Measurements from ENCODE around the gene GABRD. TPM values are rescaled to one million over a fixed set of nuclear protein-coding genes. Genes with fewer than 3 reads are reported as not detected.

GABRD gene
- total and polyA plus RNA-seq, 2 experiments from 2014 or later: not detected

GRCh38 chr1:2030076-2030871 is 11.1 kb downstream of the GABRD start:
- Histone ChIP-seq H3K4me2 (ENCODE audit: unreplicated experiment) (no peak overlapping the region), H3K79me2 (ENCODE audit: insufficient read depth) (no peaks in the 10 kb centered on the region), H3K4me3 (no peak overlapping the region), H3K9me2 (ENCODE audit: insufficient read depth) (no peaks in the 10 kb centered on the region), H4K20me1 (ENCODE audit: insufficient read depth) (no peaks in the 10 kb centered on the region), H3K27ac (no peak overlapping the region), H3K4me1 (ENCODE audit: insufficient read depth) (no peaks in the 10 kb centered on the region), H3K27me3 (replicated peaks; ENCODE audit: insufficient read depth) (no peaks in the 10 kb centered on the region; the same call in 1 of the 2 replicates), H3F3A (ENCODE audit: insufficient read depth) (no peaks in the 10 kb centered on the region), H2AFZ (no peak overlapping the region), H3K9ac (no peak overlapping the region), H3K36me3 (ENCODE audit: low read depth) (no peaks in the 10 kb centered on the region), H3K9me3 (ENCODE audit: low read depth) (no peaks in the 10 kb centered on the region)
- in situ Hi-C loops (cut with MboI): no loop called here
- 75 to 78% methylated on average over 32 to 42 of the region's 42 CpGs for whole genome bisulfite sequencing, 2 experiments (ENCODE audit: low coverage in 1 of 2, low lambda C conversion rate in 2 of 2, missing lambda C conversion rate in 2 of 2)
- no peak for DNase-seq
- no peak for TF ChIP-seq EZH2phosphoT487 (IDR thresholded peaks at IDR 0.05; ENCODE audit: insufficient read depth, low read depth)
- TF ChIP-seq EZH2 (IDR thresholded peaks at IDR 0.05; ENCODE audit: insufficient read depth, poor library complexity, severe bottlenecking): no peak

- no peaks in the 10 kb centered on the region; the same call in 1 of the 2 replicates for H3K27me3 ChIP-seq (replicated peaks; ENCODE audit: insufficient read depth)
- no peak overlapping the region for H3K27ac ChIP-seq
These were observed 12.7 kb downstream of the GABRD start for GRCh38 chr1:2031546-2032540.

GRCh38 chr1:2032737-2033136 is 13.6 kb downstream of the GABRD start:
- Histone ChIP-seq H3K9me2 (ENCODE audit: insufficient read depth) (no peaks in the 10 kb centered on the region), H3K79me2 (ENCODE audit: insufficient read depth) (no peaks in the 10 kb centered on the region), H3K27ac (no peak overlapping the region), H2AFZ (no peak overlapping the region), H3K27me3 (replicated peaks; ENCODE audit: insufficient read depth) (no peaks in the 10 kb centered on the region; the same call in 1 of the 2 replicates), H3K36me3 (ENCODE audit: low read depth) (no peaks in the 10 kb centered on the region), H3K9me3 (ENCODE audit: low read depth) (no peaks in the 10 kb centered on the region), H4K20me1 (ENCODE audit: insufficient read depth) (no peaks in the 10 kb centered on the region), H3K4me2 (ENCODE audit: unreplicated experiment) (no peak overlapping the region), H3F3A (ENCODE audit: insufficient read depth) (no peaks in the 10 kb centered on the region), H3K4me3 (no peak overlapping the region), H3K4me1 (ENCODE audit: insufficient read depth) (no peaks in the 10 kb centered on the region), H3K9ac (no peak overlapping the region)
- DNase-seq: no peak
- in situ Hi-C loops (cut with MboI): no loop called here
- TF ChIP-seq EZH2 (IDR thresholded peaks at IDR 0.05; ENCODE audit: insufficient read depth, poor library complexity, severe bottlenecking) (no peak), EZH2phosphoT487 (IDR thresholded peaks at IDR 0.05; ENCODE audit: insufficient read depth, low read depth) (no peak)
- WGBS, 2 experiments (ENCODE audit: low coverage in 1 of 2, low lambda C conversion rate in 2 of 2, missing lambda C conversion rate in 2 of 2): 67 to 68% methylated on average over 14 of the region's 14 CpGs

More at GRCh38 chr1:2031546-2032540, 12.7 kb downstream of the GABRD start:
- no peaks in the 10 kb centered on the region for H3K79me2 ChIP-seq (ENCODE audit: insufficient read depth)
- in situ Hi-C loops (cut with MboI): no loop called here
- H3K4me1 ChIP-seq (ENCODE audit: insufficient read depth): no peaks in the 10 kb centered on the region
- H3K9me3 ChIP-seq (ENCODE audit: low read depth): no peaks in the 10 kb centered on the region
- H3F3A ChIP-seq (ENCODE audit: insufficient read depth): no peaks in the 10 kb centered on the region
- DNase-seq: no peak
- no peaks in the 10 kb centered on the region for H3K9me2 ChIP-seq (ENCODE audit: insufficient read depth)
- no peak overlapping the region for H3K4me2 ChIP-seq (ENCODE audit: unreplicated experiment)
- no peak overlapping the region for H3K4me3 ChIP-seq
- H4K20me1 ChIP-seq (ENCODE audit: insufficient read depth): no peaks in the 10 kb centered on the region
- H3K36me3 ChIP-seq (ENCODE audit: low read depth): no peaks in the 10 kb centered on the region
- no peak overlapping the region for H3K9ac ChIP-seq
- no peak for TF ChIP-seq EZH2phosphoT487 (IDR thresholded peaks at IDR 0.05; ENCODE audit: insufficient read depth, low read depth)
- no peak for TF ChIP-seq EZH2 (IDR thresholded peaks at IDR 0.05; ENCODE audit: insufficient read depth, poor library complexity, severe bottlenecking)
- H2AFZ ChIP-seq: no peak overlapping the region
- WGBS, 2 experiments (ENCODE audit: low coverage in 1 of 2, low lambda C conversion rate in 2 of 2, missing lambda C conversion rate in 2 of 2): 54 to 62% methylated on average over 27 to 33 of the region's 33 CpGs

GRCh38 chr1:2033165-2033564 is 14.0 kb downstream of the GABRD start:
- H3K36me3 ChIP-seq (ENCODE audit: low read depth): no peaks in the 10 kb centered on the region
- no peak overlapping the region for H2AFZ ChIP-seq
- no peak overlapping the region for H3K9ac ChIP-seq
- in situ Hi-C loops (cut with MboI): no loop called here
- H3K27ac ChIP-seq: no peak overlapping the region
- DNase-seq: no peak
- no peaks in the 10 kb centered on the region for H3K9me3 ChIP-seq (ENCODE audit: low read depth)
- H3K4me3 ChIP-seq: no peak overlapping the region
- no peaks in the 10 kb centered on the region for H3F3A ChIP-seq (ENCODE audit: insufficient read depth)
- WGBS, 2 experiments (ENCODE audit: low coverage in 1 of 2, low lambda C conversion rate in 2 of 2, missing lambda C conversion rate in 2 of 2): 50 to 54% methylated on average over 13 of the region's 13 CpGs
- no peaks in the 10 kb centered on the region for H3K4me1 ChIP-seq (ENCODE audit: insufficient read depth)
- no peaks in the 10 kb centered on the region for H3K79me2 ChIP-seq (ENCODE audit: insufficient read depth)
- no peak for TF ChIP-seq EZH2 (IDR thresholded peaks at IDR 0.05; ENCODE audit: insufficient read depth, poor library complexity, severe bottlenecking)
- no peak for TF ChIP-seq EZH2phosphoT487 (IDR thresholded peaks at IDR 0.05; ENCODE audit: insufficient read depth, low read depth)
- H4K20me1 ChIP-seq (ENCODE audit: insufficient read depth): no peaks in the 10 kb centered on the region
- H3K4me2 ChIP-seq (ENCODE audit: unreplicated experiment): no peak overlapping the region
- H3K9me2 ChIP-seq (ENCODE audit: insufficient read depth): no peaks in the 10 kb centered on the region
- H3K27me3 ChIP-seq (replicated peaks; ENCODE audit: insufficient read depth): no peaks in the 10 kb centered on the region; the same call in 1 of the 2 replicates
